PFSK-1 (cell line): ENCODE data around the gene ANKRD13D.

Experiments
- FOXP2 ChIP-seq: optimal IDR thresholded peaks from 2 replicates; pipeline ENCODE3; 2011; ENCODE audit warnings: borderline replicate concordance, control low read depth, inconsistent platforms; ENCODE audit not compliant: insufficient read depth; ENCODE audit errors: extremely low read length, extremely low read depth
- POLR2AphosphoS5 ChIP-seq: IDR thresholded peaks from 2 replicates; pipeline ENCODE4 v1.6.1; 2012; ENCODE audit warnings: low read depth, mild to moderate bottlenecking, control low read depth, low read length, moderate library complexity
- REST ChIP-seq, 2 experiments: IDR thresholded peaks; 2 replicates each; pipeline versions ENCODE4 v1.6.1 to v1.8.0; 2011 to 2012; ENCODE audit warnings: low read depth in 2 of 2, low read length in 2 of 2, control low read depth in 1 of 2, inconsistent platforms in 1 of 2, mild to moderate bottlenecking in 1 of 2, moderate library complexity in 1 of 2; ENCODE audit not compliant: insufficient read depth in 1 of 2
- SIN3A ChIP-seq: IDR thresholded peaks from 2 replicates; pipeline ENCODE4 v1.6.1; 2012; ENCODE audit warnings: mild to moderate bottlenecking, low read length, moderate library complexity, borderline replicate concordance; ENCODE audit not compliant: insufficient read depth
- TAF1 ChIP-seq: IDR thresholded peaks from 2 replicates; pipeline ENCODE4 v1.6.1; 2012; ENCODE audit warnings: low read length, control low read depth, borderline replicate concordance; ENCODE audit not compliant: insufficient read depth

Gene ANKRD13D

GRCh38 chr11:67288452-67289225 is 464 bp upstream of the ANKRD13D start:
- TF ChIP-seq POLR2AphosphoS5 (peak; percentile 70), TAF1 (no peak; the same call in none of the 2 replicates), SIN3A (0 out of 2 replicates have a peak, but pooled peaks have one; percentile 50), FOXP2 (no peak), REST (IDR thresholded peaks at IDR 0.05; ENCODE audit: insufficient read depth in 1 of 2, low read depth in 2 of 2, low read length in 2 of 2) (0 out of 4 replicates have a peak, but pooled peaks of 1 of the 2 experiments have one; percentile 21)

DNA sequence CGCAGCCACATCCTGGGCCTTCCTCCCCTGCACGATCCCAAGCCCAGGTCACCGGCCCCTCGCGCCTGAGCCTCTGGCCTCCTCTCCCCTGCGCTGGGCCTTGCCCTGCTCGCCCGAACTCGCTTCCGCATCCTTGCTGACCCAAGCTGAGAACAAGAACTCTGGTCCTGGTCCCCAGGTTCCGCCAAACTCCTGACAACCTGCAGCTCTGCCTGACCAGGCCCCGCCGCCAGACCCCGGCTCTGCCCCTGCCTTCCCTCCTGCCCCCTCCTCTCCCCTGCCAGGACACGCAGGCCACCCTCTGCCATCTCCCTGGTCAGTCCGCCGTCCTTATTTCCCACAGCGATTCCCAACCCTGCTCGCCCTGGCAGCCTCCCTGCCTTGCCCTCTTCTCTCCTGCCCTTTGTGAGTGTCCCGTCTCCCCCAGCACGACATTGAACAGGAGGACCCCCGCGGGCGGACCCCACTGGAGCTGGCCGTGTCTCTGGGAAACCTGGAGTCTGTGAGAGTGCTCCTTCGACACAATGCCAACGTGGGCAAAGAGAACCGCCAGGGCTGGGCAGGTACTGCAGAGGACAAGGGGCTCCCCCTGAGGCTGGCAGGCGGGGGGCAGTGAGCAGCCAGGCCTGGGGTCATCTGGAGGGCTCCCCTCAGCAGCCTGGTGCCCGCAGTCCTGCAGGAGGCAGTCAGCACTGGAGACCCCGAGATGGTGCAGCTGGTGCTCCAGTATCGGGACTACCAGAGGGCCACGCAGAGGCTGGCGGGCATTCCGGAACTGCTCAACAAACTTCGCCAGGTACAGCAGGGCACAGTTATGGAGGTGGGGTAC is 762 bp downstream of the ANKRD13D start:
- TF ChIP-seq REST (IDR thresholded peaks at IDR 0.05; ENCODE audit: insufficient read depth in 1 of 2, low read depth in 2 of 2, low read length in 2 of 2) (no peak), FOXP2 (no peak), POLR2AphosphoS5 (no peak), SIN3A (no peak), TAF1 (no peak)

DNA sequence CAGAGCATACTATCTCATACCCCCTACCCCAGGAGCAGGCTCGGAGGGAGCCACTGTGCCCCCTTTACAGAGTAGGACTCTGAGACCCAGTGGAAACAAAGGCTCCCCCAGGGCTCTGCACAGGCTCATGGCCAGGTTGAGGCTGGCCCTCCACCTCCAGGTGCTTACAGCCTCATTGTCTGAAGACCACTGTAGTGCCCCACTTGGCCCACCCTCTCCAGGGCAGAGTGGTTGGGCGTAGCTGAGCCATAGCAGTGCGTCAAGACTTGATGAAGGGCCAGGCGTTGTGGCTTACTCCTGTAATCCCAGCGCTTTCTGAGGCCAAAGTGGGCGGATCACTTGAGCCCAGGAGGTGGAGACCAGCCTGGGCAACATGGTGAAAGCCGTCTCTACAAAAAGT is 1.7 kb downstream of the ANKRD13D start:
- no peak for TF ChIP-seq SIN3A
- no peak for TF ChIP-seq TAF1
- no peak for TF ChIP-seq REST (IDR thresholded peaks at IDR 0.05; ENCODE audit: insufficient read depth in 1 of 2, low read depth in 2 of 2, low read length in 2 of 2)
- TF ChIP-seq POLR2AphosphoS5, result no peak
- no peak for TF ChIP-seq FOXP2

- TF ChIP-seq REST (IDR thresholded peaks at IDR 0.05; ENCODE audit: insufficient read depth in 1 of 2, low read depth in 2 of 2, low read length in 2 of 2), result no peak
- no peak for TF ChIP-seq FOXP2
- TF ChIP-seq POLR2AphosphoS5, result no peak
- TF ChIP-seq SIN3A, result no peak
- TF ChIP-seq TAF1, result no peak
These were observed 2.6 kb downstream of the ANKRD13D start for GRCh38 chr11:67291481-67292381.
